Caki2 (cell line): ENCODE results near the gene FLCN. TPM values are rescaled to one million over a fixed set of nuclear protein-coding genes. Genes with fewer than 3 reads are reported as not detected.

Source experiments
- DNase-seq: peaks from one replicate; pipeline ENCODE4 v3.0.0-alpha.2; 2015; ENCODE audit warnings: low read depth
- in situ Hi-C: cut with HindIII; loops from 2 replicates; pipeline ENCODE4 v1.10.0; 2016; ENCODE audit warnings: low sequenced_read_pairs, low pct_unique_long_range_greater_than_20kb, mixed read lengths
- total RNA-seq: library from RNA; depleted of rRNA; stranded (reverse); fragments of >200 nt; shearing (Covaris generic); gene quantifications from 2 replicates; pipeline ENCODE4 v1.2.3, GENCODE V29; 2014; ENCODE audit warnings: low replicate concordance

Gene FLCN
- total RNA-seq, 1 experiment from 2014 or later = 62.3 TPM

DNA sequence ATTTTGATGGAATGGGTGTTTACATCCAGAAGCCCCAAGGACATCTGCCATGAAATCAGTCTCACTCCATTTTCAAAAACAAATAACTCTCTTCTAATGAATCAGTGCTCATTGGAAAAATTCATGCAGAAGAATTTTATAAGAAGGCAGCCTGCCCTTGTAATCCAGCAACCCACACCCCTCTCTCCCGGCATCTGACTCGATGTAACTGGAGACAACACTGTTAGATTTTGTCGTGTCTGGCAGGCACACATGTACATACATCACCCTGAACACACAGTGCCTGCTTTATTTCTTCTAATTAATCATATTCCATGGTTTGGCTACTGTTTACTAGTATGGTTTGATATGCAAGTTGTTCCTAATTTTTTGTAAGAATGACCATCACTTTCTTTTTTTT is 19.0 kb downstream of the FLCN start:
- DNase-seq = no peak
- in situ Hi-C loops = no loop called here

GRCh38 chr17:17216776-17217175 is 20.2 kb downstream of the FLCN start:
- DNase-seq = no peak
- in situ Hi-C loops = no loop called here

GRCh38 chr17:17216236-17216635 is 20.7 kb downstream of the FLCN start:
- DNase-seq = no peak

DNA sequence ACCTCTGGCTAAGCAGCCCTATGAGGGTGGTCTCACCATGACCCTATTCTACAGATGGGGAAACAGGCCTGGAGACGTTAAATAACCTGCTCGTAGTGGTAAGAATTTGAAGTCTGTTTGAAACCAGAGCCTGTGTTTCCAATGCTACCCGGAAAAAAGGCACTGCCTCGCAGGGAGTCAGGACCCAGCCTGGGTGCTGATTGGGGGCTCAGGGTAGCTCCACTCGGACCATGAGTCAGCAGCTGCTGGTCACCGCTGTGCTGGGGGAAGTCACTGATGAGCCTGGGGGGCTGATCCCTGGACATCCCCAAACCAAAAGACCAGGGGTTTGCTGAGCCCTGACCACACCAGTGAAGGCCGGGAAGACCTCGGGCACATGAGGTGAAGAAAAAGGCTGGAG is 21.4 kb downstream of the FLCN start:
- in situ Hi-C loops = no loop called here

More at GRCh38 chr17:17216236-17216635, 20.7 kb downstream of the FLCN start:
- in situ Hi-C loops = no loop called here

DNA sequence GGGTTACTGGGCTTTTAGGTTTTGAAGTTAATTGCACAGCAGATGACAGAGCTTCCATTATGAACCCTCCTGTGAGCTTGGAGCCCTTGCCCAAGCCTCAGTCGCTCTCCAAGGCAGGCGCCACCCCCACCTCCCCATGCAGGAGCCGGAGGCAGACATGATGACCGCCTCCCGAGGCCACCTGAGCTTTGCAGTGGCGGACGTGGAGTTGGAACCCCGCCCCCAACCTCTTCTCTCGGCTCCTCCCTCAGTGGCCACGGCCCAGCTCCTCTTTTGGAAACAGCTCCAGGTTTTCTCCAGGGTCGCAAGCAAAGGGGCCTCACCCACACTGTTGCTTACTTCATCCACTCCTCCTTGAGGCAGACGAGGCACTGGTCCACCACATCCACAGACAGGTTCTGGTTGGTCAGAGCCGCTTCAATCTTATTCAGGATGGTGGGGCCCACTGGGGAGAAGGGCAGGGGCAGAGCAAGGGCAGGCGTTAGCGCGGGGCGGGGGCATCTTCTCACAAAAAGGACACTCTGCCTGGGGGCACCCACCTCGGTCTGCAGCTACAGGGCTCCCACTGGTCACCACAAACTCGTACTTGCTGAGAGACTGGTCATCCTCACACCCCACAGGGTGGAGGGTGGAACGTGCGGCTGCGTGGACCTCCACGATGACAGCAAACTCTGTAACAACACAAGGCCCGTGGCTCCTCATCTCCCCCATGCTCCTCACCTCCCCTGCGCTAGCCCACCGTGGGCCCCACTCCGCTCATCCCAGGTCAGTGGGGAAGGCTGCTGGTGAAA is 22.1 kb downstream of the FLCN start:
- DNase-seq = no peak
- in situ Hi-C loops = no loop called here

More for the DNA sequence above, 21.4 kb downstream of the FLCN start:
- no peak for DNase-seq

DNA sequence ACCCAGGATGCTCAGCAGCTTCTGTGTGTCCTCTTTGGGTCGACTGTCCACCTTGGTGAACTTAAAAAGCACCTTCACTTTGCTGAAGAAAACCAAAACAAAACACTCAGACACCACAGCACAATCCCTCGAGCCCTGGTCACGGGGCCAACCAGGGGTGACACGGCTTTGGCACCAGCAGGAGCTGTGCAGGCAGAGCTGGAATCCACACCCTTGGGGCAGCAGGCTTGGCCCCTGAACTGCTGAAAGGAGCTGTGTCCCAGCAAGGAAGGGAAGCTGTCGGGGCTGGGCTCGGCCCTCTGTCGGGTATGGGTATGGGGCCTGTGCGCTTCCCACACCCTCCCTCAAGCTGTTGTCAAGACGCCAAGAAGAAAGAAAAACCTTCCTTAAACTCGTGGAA is 23.2 kb downstream of the FLCN start:
- in situ Hi-C loops = no loop called here

GRCh38 chr17:17207998-17208397 is 29.0 kb downstream of the FLCN start:
- in situ Hi-C loops = no loop called here
- no peak for DNase-seq

More for the DNA sequence above, 23.2 kb downstream of the FLCN start:
- DNase-seq = no peak

DNA sequence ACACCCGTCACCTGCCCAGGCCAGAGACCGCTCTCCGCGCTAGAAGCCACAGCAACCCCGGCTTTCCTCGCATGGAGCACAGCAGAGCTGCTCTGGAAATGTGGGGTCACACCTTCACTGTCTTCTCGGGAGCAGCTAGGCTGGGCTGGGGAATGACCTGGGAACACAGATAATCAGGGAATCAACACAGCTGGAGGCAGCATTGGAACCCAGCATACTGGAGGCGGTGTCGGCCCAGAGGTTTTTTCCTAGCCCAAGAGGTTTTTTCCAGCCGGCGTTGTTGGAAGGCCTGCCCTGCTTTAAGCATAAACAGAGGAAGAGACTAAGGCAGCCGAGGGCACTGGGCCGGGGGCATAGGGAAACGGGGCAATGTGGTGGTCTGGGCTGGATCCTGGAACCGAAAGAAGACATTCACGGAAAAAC is 30.0 kb downstream of the FLCN start:
- in situ Hi-C loops = no loop called here
- no peak for DNase-seq

DNA sequence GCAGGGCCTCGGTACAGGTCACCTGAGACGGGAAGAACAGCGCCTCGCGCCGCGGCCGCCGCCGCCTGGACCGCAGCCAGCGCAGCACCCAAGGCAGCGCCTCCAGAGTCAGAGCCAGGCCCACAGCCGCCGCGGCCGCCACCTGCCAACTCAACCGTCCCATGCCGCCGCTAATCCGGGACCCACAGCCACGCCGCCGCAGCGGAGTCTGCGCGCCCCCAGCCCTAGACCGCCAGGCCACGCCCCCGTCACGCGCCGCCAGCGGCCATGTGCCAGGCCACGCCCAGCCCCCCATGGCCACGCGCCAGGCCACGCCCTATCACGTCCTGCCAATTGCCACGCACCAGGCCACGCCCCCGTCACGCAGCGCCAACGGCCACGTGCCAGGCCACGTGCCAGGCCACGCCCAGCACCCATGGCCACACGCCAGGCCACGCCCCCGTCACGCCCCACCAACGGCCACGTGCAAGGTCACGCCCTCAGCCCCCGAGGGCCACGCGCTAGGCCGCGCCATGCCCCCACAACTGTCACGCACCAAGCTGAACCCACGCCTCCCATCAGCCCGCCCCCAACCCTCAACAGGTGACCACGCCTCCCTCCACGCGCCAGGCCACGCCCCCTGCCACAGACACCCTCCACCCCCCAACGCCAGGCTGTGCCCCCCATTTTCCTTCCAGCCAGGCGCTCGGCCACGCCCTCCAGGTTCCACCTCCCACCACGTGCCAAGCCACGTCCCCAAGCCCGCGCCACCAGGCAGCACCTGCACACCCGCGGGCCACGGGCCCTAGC is 30.6 kb downstream of the FLCN start, which contains the start of gene PLD6:
PLD6 (minus strand) TSS at position 210 of the 789 bp plus-strand sequence; CDS start at position 163, 47 bp downstream.
- DNase-seq = peak; percentile 89
- in situ Hi-C loops = no loop called here

DNA sequence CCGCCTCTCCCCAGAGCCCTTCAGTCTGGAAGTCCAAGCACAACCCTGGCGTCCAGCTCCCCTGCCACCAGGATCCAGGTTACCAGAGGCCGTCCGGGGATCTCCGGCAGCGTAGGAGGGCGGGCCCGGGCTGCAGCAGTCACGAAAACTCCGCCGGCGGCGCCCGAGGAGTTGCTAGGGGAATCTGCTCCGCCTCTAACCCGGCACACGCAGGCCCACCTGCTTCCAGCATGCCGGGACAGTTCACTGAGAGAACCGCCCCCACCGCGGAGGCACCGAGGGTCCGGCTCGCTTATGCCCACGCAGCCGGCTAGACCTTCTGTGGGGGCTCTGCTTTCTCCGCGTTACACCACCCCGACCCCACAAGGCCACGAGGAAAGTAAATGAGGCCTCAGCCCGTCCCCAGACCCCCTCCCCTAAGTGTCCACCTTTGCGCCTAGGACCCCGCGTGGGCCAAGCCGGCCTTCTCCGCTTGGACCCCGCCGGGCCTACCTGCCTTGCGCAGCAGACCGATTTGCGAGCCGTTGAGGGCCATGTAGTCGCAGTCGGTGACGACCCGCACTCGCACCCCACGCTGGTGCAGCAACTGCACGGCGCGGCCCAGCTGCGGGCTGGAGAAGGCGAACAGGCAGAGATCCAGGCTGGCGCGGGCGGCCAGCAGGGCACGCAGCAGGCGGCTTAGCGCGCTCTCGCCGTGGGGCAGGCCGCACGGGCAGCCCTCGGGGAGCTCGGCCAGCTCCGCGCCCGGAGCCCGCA is 31.4 kb downstream of the FLCN start:
- DNase-seq = peak; percentile 41
- in situ Hi-C loops = no loop called here

DNA sequence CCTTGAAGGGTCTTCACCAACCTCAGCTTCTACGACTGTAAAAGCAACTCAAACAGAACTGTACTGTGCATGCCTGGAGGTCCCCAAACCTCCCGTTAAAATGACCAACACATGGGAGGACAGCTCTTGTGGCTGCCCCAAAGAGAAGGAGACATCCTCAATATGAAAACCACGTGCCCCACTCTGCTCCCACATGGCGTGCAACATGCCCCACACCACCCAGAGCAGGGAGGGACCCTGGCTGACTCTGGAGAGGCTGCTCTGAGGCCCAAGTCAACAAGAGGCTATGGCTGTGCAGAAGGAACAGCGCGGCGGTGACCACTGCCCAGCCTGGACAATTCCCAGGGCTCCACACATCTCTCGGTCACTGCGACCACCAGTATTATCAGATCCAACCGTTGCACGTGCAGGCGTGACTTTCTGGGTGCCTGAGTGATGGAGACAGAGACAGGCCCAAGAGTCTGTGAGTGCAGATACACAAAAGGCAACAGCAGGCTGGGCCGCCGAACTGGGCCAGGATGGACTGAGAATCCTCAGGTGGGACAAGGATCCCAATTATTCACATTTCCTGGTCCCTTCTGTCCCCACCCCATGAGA is 32.2 kb downstream of the FLCN start:
- in situ Hi-C loops = no loop called here
- DNase-seq = no peak

DNA sequence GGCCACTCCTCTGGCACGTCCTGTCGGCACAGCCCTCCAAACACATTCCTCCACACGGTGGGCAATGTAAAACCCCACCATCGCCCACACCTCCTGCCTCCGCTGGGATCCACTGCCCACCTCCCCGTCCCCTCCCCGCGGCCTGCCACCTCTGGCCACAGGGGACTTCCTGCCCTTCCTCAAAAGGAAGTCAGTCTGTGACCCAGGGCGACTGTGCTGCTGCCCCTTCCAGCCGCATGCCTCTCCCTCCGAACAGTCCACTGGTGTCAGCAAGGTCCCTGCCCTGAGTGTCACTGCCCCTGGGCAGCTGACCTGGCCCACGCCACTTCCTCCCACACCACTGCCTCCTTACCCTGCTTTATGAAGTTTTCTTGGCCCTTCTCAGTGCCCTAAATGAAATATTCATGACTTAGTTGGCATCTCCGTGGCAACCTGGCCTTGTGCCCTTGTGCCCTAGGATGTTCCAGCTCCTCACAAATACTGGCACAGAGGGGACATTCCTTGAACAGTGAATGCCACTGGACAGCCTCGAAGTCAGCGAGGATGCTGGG is 32.9 kb downstream of the FLCN start:
- in situ Hi-C loops = no loop called here
- no peak for DNase-seq

GRCh38 chr17:17203173-17203730 is 33.7 kb downstream of the FLCN start:
- no peak for DNase-seq
- in situ Hi-C loops = no loop called here

DNA sequence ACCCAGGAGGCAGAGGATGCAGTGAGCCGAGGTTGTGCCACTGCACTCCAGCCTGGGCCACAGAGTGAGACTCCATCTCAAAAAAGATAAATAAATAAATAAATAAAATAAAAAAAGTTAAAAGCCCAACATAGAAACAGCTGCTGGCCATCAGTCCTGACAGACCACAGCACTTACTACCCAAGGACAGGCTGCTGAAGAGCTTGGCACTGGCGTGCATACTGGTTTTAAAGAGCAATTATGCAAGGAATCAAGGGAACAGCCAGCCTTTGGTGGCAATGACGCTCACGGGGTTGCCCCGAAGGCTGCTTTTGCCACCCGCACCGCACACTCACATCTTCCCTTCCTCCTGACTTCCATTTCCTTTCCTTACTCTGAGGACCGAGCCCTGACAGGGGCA is 35.1 kb downstream of the FLCN start:
- DNase-seq = no peak
- in situ Hi-C loops = no loop called here

- in situ Hi-C loops = no loop called here
- DNase-seq = no peak
Measured at GRCh38 chr17:17201271-17201670, 35.7 kb downstream of the FLCN start.

DNA sequence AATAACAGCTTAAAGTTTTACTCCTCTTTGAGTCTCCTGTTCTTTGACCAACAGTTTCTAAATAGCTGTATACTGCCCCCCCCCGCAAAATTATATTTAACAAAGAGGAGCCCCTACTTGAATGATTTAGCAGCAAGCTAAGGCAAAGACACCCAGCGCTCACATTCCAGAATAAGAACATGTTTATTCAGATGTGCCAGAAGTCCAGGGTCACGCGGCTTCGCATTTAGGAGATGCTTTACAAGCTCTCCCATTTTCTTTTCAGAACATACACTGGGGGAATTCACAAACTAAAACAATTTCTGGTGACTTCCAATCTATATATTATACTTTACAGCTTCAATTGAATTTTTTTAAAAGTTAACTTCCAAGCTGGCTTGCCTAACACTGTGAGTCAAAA is 36.1 kb downstream of the FLCN start:
- in situ Hi-C loops = no loop called here
- no peak for DNase-seq

DNA sequence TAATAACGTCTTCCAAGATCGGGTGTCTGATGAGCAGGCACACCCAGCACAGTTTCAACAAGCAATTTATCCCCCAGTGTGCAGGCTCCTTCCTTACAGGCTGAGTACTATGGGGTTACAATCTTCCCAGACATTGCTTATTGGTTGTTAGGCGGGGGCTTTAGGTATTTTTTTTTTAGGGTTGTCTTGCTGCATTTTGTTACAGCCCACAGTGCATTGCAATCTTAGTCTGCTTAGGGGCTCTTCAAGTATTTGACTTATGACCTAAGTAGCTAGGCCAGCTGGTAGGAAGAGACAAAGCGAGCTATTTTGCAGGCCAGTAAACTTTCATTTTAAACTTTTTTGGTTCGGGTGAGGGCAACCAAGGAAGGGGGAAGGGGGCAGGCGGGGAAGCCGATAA is 36.7 kb downstream of the FLCN start:
- in situ Hi-C loops = no loop called here

DNA sequence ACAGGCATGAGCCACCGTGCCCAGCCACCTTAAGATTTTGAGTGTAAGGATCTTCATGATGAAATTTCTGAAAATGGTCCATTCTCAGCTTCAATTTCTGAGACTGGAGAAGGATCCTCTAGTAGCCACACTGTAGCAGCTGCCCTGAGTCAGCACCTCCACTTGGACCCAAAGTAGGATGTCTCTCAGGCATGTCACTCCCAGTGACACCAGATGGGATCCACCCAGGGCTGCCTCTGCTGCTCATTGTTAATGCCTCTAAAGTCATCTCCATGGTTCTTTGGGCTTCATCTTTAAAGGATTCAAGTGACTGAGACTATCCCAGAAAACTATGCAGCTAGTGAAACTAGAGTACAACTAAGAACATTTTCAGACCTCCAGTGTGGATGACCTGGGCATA is 38.7 kb downstream of the FLCN start:
- in situ Hi-C loops = no loop called here
- DNase-seq = no peak

More for the DNA sequence above, 36.7 kb downstream of the FLCN start:
- DNase-seq = no peak
